ENCODE data around the gene POLD2.

The POLD2 gene

DNA sequence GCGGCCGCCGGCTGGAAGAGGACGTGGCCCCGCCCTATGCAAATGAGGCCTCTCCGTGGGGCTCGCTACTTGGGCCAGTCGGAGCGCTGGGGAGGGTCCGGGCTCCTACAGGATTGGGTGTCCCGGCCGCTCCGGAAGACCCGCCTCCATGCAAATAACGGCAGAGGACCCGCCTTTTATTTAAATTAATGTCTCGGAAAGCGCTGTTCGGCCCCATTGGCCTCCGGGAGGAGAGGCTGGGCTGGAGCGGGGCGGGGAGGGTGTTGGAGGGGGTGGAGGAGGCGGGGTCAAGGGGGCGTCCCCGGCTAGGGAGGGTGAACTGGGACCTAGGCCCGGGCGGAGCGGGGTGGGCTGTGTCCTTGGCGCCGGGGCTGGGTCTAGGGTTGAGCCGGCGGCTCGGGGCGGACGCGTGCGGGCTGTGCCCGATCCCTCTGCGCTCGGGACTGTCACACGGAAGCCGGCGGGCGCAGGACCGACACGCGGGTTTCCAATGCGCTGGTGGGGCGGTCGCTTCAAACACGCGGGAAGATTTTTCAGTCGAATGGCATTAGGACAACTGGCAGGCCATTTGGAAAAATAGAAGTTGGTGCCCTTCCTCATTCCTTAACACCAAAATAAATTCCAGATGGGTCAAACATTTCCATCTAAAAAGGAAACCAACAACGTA lies 40.7 kb downstream of the POLD2 start:
- DNase-seq (ENCODE audit: low spot score), result peak; percentile 99

DNA sequence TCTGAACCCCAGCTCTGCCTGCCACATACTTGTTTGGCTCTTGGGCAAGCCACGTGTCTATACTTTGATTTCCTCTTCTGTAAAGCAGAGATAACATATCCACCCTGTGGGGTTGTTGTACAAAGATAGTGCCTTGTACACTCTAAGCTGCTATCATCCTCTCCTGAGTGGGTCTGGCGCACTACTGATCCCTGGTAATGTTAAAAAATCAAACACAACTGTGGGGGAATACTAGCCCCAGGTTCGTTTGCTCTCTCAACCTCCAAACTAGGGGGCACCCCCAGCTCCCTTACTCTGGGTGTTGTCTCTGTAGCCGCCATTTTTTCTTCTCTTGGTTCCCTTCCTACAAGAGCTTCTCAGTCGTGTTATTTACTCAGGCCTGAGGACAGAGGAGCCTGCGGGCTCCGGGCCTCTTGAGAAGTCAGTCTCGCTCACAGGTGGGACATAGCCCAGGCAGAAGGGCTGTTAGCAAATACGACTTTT lies 42.0 kb downstream of the POLD2 start:
- DNase-seq (ENCODE audit: low spot score), result no peak

GRCh38 chr7:44080686-44081265 lies 42.6 kb downstream of the POLD2 start:
- no peak for DNase-seq (ENCODE audit: low spot score)

DNA sequence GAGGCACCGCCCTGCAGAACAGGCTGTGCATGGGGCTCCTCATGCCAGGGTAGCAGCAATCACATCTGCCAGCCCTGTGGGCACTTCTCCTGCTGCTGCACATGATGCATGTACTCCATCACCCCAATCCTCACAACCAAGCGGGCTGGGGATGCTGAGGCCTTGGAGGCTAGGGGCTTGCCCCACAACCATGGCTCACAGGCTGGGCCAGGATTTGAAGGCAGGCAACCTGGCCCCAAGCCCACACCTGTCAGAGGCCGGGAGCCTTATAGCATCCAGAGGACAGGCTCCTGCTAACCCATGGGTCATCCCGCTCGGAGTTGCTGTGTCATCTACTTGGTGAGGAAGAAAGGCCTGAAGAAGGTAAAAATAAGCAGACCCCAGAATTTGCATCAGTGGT lies 43.2 kb downstream of the POLD2 start:
- no peak for DNase-seq (ENCODE audit: low spot score)

DNA sequence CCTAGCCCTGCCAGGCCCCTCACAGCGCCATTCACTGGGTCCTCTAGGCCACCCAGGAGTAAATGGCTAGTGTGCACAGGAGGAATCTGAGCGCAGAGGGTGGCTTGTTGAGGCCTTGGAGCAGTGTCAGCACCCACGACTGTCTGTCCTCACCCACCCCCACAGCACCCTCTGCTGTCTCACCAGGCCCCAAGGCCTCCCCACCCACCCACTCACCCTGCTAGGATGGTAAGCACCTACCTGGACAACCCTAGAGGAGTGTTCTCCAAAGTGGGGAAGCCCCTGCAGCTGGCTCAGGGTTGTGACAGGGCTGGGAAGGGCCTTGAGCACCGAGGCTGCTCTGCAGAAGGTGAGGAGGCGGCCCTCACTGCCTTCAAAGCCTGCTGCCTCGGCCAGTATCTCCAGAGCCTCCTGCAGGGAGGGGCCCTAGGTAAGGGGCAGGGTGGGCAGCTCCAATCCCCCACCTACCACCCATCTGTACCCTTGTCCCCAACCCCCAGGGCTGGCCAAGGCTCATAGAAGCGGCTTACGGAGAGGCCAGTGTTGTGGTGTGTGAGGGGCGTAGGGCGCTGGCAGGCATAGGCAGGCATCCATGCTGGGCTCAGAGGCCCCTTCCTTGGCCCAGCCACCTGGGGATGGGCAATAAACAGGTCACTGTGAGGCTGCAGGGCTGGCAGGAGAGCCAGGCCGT lies 43.9 kb downstream of the POLD2 start:
- no peak for DNase-seq (ENCODE audit: low spot score)

- DNase-seq (ENCODE audit: low spot score), result no peak
Observed at GRCh38 chr7:44078521-44078920, 44.8 kb downstream of the POLD2 start.

GRCh38 chr7:44077681-44078091 lies 45.7 kb downstream of the POLD2 start:
- no peak for DNase-seq (ENCODE audit: low spot score)

DNA sequence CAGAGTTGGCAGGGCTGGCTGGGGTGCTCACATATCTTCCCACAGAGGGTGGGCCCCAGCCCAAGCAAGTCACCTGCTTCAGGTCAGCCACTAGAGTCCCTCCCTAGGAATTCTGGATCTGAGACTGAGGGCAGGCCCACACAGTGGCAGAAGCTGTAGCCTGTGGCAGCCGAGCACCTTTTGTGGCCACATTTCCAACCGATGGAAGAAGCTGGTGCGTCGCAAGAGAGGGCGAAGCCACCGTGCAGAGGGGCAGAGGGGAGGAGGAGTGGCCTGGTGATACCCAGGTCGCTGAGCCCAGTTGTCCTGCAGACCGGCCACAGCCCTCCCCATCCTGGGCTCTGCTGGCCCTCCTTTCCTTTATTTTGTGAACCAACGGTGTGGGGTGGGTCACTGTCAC lies 46.3 kb downstream of the POLD2 start:
- DNase-seq (ENCODE audit: low spot score), result no peak

GRCh38 chr7:44076101-44076895 lies 47.0 kb downstream of the POLD2 start:
- DNase-seq (ENCODE audit: low spot score), result no peak

- no peak for DNase-seq (ENCODE audit: low spot score)
Observed at GRCh38 chr7:44075296-44076075, 47.9 kb downstream of the POLD2 start.

DNA sequence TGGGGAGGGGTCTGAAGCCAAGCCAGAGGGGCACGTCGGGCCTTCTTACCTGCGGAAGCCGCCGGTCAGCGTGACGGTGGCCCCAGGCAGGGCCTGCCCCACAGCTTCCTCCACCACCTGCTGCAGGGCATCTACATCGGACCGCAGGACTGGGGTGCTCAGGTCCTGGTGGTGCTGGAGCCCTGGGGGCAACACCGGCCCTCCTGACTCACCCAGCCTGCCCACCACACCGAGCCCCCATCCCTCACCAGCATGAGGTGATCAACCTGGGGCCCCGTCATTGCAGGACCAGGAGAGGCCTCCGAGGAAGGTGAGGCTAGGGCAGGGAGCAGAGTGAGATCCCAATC lies 49.0 kb downstream of the POLD2 start:
- DNase-seq (ENCODE audit: low spot score), result no peak

DNA sequence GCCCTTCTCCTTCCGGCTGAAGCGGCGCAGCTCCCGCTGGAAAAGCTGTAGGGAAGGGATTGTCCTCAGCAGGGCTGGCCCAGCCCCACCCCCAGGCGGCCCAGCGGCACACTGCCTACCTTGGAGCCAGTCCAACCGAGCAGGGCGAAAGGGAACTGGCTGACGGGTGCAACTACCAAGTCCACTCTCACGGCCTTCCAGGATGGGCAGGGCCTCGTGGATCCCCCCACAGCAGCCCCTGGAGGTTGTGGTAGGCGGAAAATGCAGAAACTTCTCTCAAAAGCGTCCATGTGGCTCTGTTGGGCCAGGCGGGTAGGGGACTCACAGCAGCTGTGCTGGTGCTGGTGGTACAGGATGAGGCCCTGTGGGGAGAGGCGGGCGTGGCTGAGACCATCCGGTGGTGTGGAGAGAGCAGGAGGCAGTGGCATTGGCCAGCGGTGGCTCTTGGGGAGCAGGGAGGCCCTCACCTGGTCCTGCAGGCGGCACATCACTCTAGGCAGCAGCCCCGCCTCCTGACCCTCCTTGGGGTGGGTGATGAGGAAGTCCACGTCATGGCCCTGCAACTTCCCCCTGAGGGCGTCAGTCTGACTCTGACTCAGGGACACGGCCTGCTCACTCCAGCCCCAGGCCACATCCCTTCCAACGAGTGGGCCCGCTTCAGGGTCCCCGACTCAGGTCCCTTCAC lies 49.5 kb downstream of the POLD2 start:
- DNase-seq (ENCODE audit: low spot score), result no peak

GRCh38 chr7:44072364-44073231 lies 50.8 kb downstream of the POLD2 start:
- peak; percentile 81 for DNase-seq (ENCODE audit: low spot score)

DNA sequence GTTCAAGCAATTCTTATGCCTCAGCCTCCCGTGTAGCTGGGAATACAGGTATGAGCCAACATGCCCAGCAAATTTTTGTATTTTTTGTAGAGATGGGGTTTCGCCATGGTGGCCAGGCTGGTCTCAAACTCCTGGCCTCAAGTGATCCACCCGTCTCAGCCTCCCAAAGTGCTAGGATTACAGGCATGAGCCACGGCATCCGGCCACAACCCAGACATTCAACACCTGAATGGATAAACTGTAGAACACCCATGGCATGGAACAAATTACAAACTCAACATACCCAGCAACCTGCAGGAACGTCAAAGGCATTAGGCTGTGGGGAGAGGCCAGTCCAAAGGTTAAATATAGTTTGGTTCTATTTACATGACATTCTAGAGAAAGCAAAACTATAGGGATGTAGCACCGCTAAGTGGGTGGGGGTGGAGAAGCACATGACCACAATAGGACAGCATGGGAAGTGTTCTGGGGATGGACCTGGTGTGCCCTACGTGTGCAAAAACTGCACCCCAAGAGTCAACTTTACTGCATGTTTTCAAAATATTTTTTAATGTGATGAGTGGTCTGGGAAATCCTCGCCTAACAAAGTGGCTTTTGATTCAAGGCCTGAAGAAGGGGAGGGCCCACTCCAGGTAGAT lies 51.5 kb downstream of the POLD2 start:
- peak; percentile 49 for DNase-seq (ENCODE audit: low spot score)

DNA sequence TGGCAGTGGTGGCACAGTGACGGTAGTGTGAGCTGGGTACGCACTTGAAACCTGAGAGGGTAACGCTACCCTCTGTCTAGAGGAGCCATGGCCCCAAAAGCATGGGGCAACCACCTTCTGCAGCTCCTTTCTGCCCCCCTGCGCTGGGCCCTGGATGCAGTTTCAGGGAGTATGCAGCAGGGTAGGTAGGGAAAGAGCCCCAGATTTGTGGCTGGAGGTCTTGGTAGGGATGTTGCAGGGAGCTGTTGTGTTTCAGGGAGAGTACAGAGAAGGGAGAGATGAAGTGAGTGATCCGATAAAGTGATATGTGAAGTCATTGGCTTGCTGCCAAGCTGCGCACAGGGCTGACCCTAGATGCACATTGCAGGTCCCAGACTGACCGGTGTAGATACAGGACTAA lies 55.3 kb downstream of the POLD2 start:
- DNase-seq (ENCODE audit: low spot score), result no peak

DNA sequence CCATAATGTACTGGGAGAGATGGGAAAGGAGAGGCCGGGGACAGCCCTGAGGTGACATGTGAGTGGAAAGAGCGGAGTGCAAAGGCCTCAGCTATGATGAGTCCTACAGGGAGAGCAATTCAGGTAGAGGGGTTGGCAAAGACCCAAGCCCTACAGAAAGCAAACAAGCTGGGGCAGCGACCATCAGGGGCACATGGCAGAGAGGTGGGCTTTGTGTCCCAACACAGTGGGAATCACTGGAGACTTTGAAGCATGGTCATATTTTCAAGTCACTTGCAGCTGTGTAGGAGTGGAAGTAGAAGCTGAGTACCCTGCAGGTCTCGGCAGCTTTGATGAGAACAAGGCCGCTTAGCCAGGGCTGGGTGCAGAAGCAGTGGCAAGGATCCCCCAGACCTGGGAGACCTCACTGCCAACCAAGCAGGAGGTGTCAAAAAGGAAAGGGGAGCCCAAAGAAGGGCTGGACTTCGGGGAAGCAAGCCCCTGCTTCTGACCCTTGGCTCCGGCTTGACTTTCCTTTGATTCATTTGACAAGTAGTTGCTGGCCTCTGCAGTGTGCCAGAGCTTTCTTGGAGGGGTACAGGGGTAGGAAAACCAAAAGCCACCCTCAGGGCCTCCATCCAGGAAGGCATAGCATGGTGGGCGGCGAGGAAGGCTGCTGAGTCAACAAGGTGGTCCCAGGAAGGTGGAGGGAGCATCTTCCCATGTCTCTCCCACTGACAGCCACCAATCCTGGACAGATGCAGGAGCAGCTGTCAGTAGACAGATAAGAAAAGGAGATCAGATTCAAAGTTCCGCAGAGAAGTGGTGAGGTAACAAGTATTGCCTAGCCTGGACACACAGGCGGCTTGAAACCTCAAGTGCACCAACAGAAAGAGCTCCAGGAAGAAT lies 56.0 kb downstream of the POLD2 start:
- no peak for DNase-seq (ENCODE audit: low spot score)

- DNase-seq (ENCODE audit: low spot score), result no peak
Observed at GRCh38 chr7:44066494-44067063, 56.8 kb downstream of the POLD2 start.

- DNase-seq (ENCODE audit: low spot score), result no peak
Observed at GRCh38 chr7:44066111-44066460, 57.3 kb downstream of the POLD2 start.
